Stimulated activated CD4-positive, alpha-beta T cell treated with anti-CD3 and anti-CD28 coated beads, Interleukin-2, amount 100 ng/mL, for 24 hours (primary cell): ENCODE measurements around the gene CLEC2A.
"Not testable (repeated sequence)": the region's sequence is repeated elsewhere in the genome, so short reads cannot be mapped to it uniquely, and the experiment has no call there.

Source experiments
- DNase-seq, 2 donors: peaks; one replicate each; pipeline ENCODE4 v3.0.0-alpha.2; 2020

Gene CLEC2A

DNA sequence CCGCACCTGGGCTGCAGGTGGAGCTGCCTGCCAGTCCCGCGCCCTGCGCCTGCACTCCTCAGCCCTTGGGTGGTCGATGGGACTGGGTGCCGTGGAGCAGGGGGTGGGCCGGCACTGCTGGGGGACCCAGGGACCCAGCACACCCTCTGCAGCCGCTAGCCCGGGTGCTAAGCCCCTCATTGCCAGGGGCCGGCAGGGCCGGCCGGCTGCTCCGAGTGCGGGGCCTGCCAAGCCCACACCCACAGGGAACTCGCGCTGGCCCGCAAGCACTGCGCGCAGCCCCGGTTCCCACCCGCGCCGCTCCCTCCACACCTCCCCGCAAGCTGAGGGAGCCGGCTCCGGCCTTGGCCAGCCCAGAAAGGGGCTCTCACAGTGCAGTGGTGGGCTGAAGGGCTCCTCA, 56.0 kb downstream of the CLEC2A start:
- DNase-seq, result not testable (repeated sequence)

DNA sequence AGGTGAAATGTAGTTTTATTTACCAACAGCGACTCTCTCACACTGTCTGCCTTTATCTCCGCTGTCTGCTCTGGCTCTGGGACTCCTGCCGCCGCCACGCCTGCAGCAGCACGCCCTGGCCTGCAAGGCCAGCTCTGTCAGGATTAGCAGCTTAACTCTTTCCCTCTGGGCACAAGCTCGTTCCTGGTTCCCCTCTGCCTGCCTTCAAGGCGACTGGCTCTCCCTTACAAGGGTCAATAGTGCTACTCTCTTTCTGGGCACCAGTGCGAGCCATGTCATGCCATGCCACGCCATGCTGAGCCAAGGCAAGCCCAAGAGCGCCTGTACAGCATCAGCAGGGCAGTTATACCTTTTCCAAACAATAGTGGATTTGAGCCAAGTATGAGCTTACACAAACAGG, 59.4 kb downstream of the CLEC2A start:
- no peak for DNase-seq

DNA sequence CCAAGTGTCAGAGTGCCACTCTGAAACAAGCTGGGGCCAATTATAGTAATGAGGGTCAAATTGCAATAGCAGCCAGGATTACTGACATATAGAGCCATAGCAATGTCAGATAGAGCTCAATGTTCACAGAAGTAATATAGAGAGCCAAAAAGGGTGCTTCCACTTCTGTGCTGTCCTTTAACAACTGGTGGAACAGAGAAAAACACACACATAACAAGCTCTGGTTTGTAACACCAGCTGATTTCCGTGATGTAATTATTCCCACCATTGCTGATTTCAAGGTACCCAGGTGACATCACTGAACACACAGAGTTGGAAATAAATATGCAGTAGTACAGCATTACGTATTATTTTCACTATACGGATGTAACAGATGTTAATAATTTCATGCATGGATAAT, 60.0 kb downstream of the CLEC2A start:
- DNase-seq, result no peak

DNA sequence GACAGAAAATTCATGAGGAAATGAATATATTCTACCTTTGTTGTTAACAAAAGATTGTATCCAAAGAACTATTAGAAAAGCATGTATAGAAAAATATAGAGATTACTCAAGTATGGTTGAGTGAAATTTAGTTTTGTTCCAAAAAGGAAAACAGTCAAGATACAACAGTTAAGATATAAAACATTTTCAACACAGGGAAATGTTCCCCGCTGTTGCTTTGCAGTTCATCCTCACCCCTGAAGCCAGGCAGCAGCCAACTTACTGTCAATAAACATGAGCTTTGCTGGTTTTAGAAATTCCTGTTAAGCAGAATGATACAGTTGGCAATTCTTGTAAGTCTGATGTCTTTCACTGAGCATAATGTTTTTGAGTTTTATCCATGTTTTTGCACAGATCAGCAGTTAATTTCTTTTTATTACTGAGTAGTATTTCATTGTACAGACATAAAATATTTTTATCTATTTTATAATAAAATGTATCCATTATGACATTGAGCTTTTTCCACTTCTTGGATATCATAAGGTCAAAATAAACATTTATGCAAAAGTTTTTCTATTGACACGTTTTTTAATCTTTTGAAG, 61.8 kb downstream of the CLEC2A start:
- no peak for DNase-seq

DNA sequence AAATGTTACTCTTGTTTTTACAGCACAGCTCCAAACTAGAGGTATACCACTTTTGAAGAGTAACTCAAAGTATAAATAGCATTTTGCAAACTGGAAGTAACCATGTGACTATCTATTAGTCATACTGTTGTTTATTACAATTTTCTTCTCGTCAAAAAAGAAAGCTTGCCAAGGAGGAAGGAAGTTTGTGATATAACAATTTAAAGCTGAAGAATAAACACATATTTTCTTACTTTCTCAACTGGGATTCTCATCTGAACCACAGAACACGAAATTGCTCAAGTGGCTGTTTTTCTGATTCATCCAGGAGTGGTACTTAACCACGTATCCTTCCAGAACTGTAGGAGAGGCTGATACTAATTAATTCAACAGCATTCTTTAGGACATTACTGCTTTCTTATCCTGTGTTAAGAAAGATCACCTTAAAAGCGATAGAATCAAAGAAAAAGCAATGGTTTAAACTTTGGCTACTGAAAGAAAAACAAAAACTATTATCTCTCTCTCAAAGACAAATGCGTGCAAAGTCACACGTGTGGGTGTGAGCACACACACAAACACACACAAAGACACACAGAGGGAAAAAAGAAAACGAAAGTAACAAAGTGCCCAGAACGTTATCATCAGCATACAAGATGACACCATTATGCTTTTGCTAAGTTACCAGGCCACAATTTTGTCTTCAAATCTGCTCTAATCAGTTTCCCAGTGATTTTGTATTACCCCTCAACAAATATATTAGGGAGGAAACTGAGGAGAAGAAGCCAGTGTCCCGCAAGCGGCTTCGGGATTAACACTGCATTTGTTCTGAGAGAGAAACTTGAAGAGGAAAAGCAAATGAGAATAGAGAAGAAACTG, 62.6 kb downstream of the CLEC2A start, which contains the start of gene CLEC2B:
TSS of gene CLEC2B (minus strand) at position 48 of the 855 bp plus-strand sequence.
- DNase-seq, result peak; percentile 19 to 30

DNA sequence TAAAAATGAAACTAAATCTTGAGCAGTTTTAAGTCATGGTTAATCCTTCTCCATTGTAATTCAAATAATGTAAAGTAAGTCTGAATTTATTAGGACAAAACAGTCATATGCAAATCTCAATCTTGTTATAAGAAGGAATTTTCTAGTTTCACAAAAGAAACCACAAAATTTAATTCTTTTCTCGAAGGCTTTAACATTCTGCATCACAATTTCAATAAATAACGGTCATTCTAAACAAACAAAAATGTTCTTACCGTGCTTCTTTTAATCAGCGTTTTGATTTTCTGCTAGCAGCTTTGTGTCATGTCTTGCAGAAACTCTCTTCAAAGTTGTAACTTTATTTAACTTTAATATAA, 63.2 kb downstream of the CLEC2A start:
- DNase-seq, result no peak

DNA sequence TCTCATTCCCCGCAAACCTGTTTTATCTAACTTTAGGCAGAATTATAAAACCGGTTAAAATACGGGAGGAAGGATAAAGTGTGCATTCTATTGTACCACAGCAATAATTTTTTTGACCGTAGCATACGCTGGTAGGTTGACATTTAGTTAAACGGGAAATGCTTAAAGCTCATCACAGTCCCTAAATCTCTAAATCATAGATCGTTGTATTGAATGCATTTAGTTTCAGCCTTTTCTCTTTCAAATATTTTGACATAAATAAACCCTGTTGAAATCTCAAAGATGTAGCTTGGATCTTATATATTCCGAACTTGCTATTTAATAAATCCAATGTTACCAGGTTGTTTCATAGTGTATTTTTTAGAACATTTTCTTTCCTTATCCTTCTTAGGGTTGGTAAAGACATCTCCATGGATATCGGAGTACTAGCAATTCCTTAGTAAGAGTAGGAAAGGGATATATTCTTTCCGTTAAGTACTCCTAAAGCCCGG, 63.8 kb downstream of the CLEC2A start:
- no peak for DNase-seq

DNA sequence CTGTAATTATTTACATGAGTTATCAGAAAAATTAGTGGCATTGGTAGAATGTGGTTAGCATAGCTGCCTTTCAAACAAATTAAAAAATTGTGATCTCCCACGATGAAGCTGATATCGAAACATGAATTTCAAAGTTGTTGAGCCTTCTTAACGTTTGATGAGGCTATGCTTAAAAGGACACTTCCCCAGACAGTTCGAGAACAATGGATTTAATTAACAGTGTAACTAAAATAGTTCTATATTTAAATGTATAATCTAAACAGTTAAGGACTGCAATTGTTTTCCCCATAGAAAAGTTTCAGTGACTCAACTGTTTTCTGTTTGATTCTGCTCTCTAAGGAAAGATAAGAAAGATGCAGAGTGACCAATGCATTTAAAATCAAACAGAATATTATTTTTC, 64.6 kb downstream of the CLEC2A start:
- no peak for DNase-seq

DNA sequence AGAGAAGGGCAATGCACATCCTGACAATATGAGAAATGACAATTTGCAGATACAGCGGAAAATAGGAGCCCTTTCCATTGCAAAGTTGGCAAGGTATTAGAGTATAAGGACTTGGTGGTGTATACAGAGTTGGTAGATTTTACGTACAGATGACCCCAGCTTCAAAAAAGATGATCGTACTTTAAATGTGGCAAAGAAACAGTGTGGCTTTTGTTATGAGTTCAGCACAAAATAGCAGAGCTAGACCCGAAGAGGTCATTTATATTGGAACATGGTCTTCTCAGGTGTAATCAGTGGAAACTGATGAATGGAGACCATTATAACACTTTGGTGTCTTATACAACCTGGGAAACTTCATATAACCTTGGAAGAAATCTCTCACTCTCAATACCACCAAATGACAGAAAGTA, 65.3 kb downstream of the CLEC2A start:
- no peak for DNase-seq

DNA sequence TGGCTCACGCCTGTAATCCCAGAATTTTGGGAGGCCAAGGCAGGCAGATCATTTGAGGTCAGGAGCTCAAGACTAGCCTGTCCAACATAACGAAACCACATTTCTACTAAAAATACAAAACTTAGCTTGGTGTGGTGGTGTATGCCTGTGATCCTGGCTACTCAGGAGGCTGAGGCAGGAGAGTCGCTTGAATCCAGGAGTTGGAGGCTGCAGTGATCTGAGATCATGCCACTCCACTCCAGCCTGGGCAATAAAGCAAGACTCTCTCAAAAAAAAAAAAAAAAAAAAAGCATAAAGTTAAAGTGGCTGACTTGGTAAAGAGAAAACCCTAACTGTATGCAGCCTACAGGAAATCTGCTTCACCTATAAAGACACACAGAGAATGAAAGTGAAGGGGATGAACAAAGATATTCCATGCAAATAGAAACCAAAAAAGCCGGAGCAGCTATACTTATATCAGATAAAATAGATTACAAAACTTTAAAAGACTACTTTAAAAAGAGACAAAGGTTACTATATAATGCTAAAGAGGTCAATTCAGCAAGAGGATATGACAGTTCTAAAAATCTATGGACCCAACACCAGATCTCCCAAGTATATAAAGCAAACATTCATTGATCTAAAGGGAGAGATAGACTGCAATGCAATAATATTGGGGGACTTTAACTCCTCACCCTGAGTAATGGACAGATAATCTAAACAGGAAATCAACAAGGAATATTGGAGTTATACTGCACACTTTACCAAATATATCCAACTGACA, 67.1 kb downstream of the CLEC2A start:
- no peak for DNase-seq
